IMR-90 (cell line): ENCODE results near the gene NOL4L. TPM values are rescaled to one million over a fixed set of nuclear protein-coding genes. Genes with fewer than 3 reads are reported as not detected.

Source experiments
- ATAC-seq: fragments of 200-7000 bp; cut with Tn5 transposase; 2 replicates; pipeline ENCODE4 v1.9.1; 2020; ENCODE audit warnings: low read depth, mild to moderate bottlenecking, moderate library complexity
- BruUV-seq: library from RNA; stranded (reverse); fragments of 400-500 nt; replicated peaks from 2 replicates; lab custom pipeline; 2021; lab: Mats Ljungman, UMichigan
- CTCF ChIA-PET: fragments of 300-600 bp; formaldehyde crosslinking; extraction: SDS; loops from one replicate; lab custom pipeline; 2021; ENCODE audit warnings: antibody characterized with exemption; lab: Yijun Ruan, JAX
- POLR2A ChIA-PET: fragments of 300-600 bp; sonication (Branson Sonifier 250); formaldehyde crosslinking; loops from one replicate; lab custom pipeline; 2022; ENCODE audit warnings: antibody characterized with exemption; ENCODE audit not compliant: unreplicated experiment; lab: Charles Lee
- DNase-seq: peaks from one replicate; pipeline ENCODE4 v3.0.0; 2013
- H2AFZ ChIP-seq: replicated peaks from 2 replicates; pipeline ENCODE3; 2013; ENCODE audit warnings: low read length, mild to moderate bottlenecking; ENCODE audit not compliant: poor library complexity
- H2AK5ac ChIP-seq: 2 replicates; pipeline ENCODE4 v1.6.1; 2013; ENCODE audit warnings: low read depth, low read length, inconsistent platforms
- H2AK9ac ChIP-seq: replicated peaks from 2 replicates; pipeline ENCODE3; 2013; ENCODE audit warnings: mild to moderate bottlenecking, low read depth, low read length, moderate library complexity; ENCODE audit not compliant: poor library complexity
- H2BK120ac ChIP-seq: 2 replicates; pipeline ENCODE4 v1.6.1; 2013; ENCODE audit warnings: low read depth, low read length, inconsistent platforms
- H2BK15ac ChIP-seq: 3 replicates; pipeline ENCODE4 v1.6.1; 2013; ENCODE audit warnings: low read depth, low read length, inconsistent platforms
- H2BK20ac ChIP-seq: 2 replicates; pipeline ENCODE4 v1.6.1; 2013; ENCODE audit warnings: low read depth, mild to moderate bottlenecking, inconsistent platforms, low read length, moderate library complexity
- H2BK5ac ChIP-seq: 2 replicates; pipeline ENCODE4 v1.6.1; 2013; ENCODE audit warnings: mild to moderate bottlenecking, low read depth, low read length, inconsistent platforms; ENCODE audit not compliant: poor library complexity, severe bottlenecking
- H3K14ac ChIP-seq: replicated peaks from 2 replicates; pipeline ENCODE4 v1.6.1; 2013; ENCODE audit warnings: low read depth, low read length, inconsistent platforms
- H3K18ac ChIP-seq: 2 replicates; pipeline ENCODE4 v1.6.1; 2013; ENCODE audit warnings: low read depth, low read length, control low read depth
- H3K23ac ChIP-seq: 2 replicates; pipeline ENCODE4 v1.6.1; 2013; ENCODE audit warnings: low read depth, low read length, inconsistent platforms
- H3K27ac ChIP-seq: 2 replicates; pipeline ENCODE4 v1.5.1; 2013; ENCODE audit warnings: mild to moderate bottlenecking, control low read depth, low read length; ENCODE audit not compliant: insufficient read depth
- H3K27me3 ChIP-seq: 2 replicates; pipeline ENCODE4 v1.6.1; 2013; ENCODE audit warnings: low read length; ENCODE audit not compliant: control insufficient read depth, insufficient read depth
- H3K36me3 ChIP-seq: 2 replicates; pipeline ENCODE4 v1.6.1; 2013; ENCODE audit warnings: low read length, mixed read lengths; ENCODE audit not compliant: control insufficient read depth, insufficient read depth
- H3K4ac ChIP-seq: 2 replicates; pipeline ENCODE4 v1.6.1; 2013; ENCODE audit warnings: low read depth, low read length, inconsistent platforms
- H3K4me1 ChIP-seq: 2 replicates; pipeline ENCODE4 v1.6.1; 2013; ENCODE audit warnings: low read length, mixed read lengths; ENCODE audit not compliant: control insufficient read depth, insufficient read depth
- H3K4me2 ChIP-seq: 2 replicates; pipeline ENCODE4 v1.6.1; 2013; ENCODE audit warnings: low read depth, mild to moderate bottlenecking, control low read depth, low read length, moderate library complexity
- H3K4me3 ChIP-seq: 2 replicates; pipeline ENCODE4 v1.5.1; 2013; ENCODE audit warnings: low read depth, mild to moderate bottlenecking, control low read depth, low read length, moderate library complexity; ENCODE audit not compliant: insufficient read depth
- H3K56ac ChIP-seq: 2 replicates; pipeline ENCODE4 v1.6.1; 2013; ENCODE audit warnings: low read length, inconsistent platforms; ENCODE audit not compliant: insufficient read depth; ENCODE audit errors: extremely low read depth
- H3K79me1 ChIP-seq, 2 experiments: 2 replicates each; pipeline ENCODE4 v1.6.1; 2013; ENCODE audit warnings: low read length in 2 of 2, inconsistent platforms in 1 of 2, low read depth in 1 of 2
- H3K9ac ChIP-seq: 2 replicates; pipeline ENCODE4 v1.6.1; 2013; ENCODE audit warnings: low read depth, low read length, control low read depth
- H3K9me1 ChIP-seq: 2 replicates; pipeline ENCODE4 v1.6.1; 2013; ENCODE audit warnings: low read length, inconsistent platforms; ENCODE audit not compliant: insufficient read depth
- H3K9me3 ChIP-seq: 2 replicates; pipeline ENCODE4 v1.6.1; 2013; ENCODE audit warnings: low read length; ENCODE audit not compliant: control insufficient read depth, insufficient read depth
- H4K20me1 ChIP-seq: 2 replicates; pipeline ENCODE4 v1.6.1; 2013; ENCODE audit warnings: low read length, inconsistent platforms; ENCODE audit not compliant: insufficient read depth
- H4K5ac ChIP-seq: 2 replicates; pipeline ENCODE4 v1.6.1; 2013; ENCODE audit warnings: mild to moderate bottlenecking, low read depth, low read length, control low read depth
- H4K8ac ChIP-seq, 2 experiments: 2 replicates each; pipeline ENCODE4 v1.6.1; 2013; ENCODE audit warnings: low read depth in 2 of 2, low read length in 2 of 2, control low read depth in 1 of 2, inconsistent platforms in 1 of 2
- H4K91ac ChIP-seq: 2 replicates; pipeline ENCODE4 v1.6.1; 2013; ENCODE audit warnings: low read depth, low read length, inconsistent platforms; ENCODE audit not compliant: insufficient read depth
- BHLHE40 ChIP-seq: fragments of 150-350 bp; IDR thresholded peaks from 2 replicates; pipeline ENCODE4 v1.6.1; 2016; ENCODE audit warnings: mild to moderate bottlenecking, low read depth, low read length
- CEBPB ChIP-seq: IDR thresholded peaks from 2 replicates; pipeline ENCODE4 v1.6.1; 2012; ENCODE audit warnings: low read depth, low read length, improper control_type of control experiment
- CHD1 ChIP-seq: IDR thresholded peaks from 2 replicates; pipeline ENCODE4 v1.6.1; 2012; ENCODE audit warnings: low read depth, low read length, improper control_type of control experiment
- CTCF ChIP-seq: conservative IDR thresholded peaks from 2 replicates; pipeline ENCODE4 v1.5.1; 2012; ENCODE audit warnings: mild to moderate bottlenecking, low read depth, low read length, improper control_type of control experiment
- FOS ChIP-seq: fragments of 150-350 bp; IDR thresholded peaks from 2 replicates; pipeline ENCODE4 v1.6.1; 2016; ENCODE audit warnings: low read depth, low read length
- MAFK ChIP-seq: IDR thresholded peaks from 2 replicates; pipeline ENCODE4 v1.6.1; 2012; ENCODE audit warnings: low read depth, low read length, improper control_type of control experiment
- MAZ ChIP-seq: IDR thresholded peaks from 2 replicates; pipeline ENCODE4 v1.6.1; 2012; ENCODE audit warnings: low read depth, mild to moderate bottlenecking, low read length, improper control_type of control experiment, moderate library complexity, borderline replicate concordance
- MXI1 ChIP-seq: IDR thresholded peaks from 2 replicates; pipeline ENCODE4 v1.6.1; 2012; ENCODE audit warnings: low read depth, mild to moderate bottlenecking, low read length, moderate library complexity, borderline replicate concordance
- NFE2L2 ChIP-seq: fragments of 150-350 bp; IDR thresholded peaks from 2 replicates; pipeline ENCODE4 v1.6.1; 2016; ENCODE audit warnings: low read depth, mild to moderate bottlenecking, low read length
- POLR2A ChIP-seq: IDR thresholded peaks from 2 replicates; pipeline ENCODE4 v1.6.1; 2012; ENCODE audit warnings: mild to moderate bottlenecking, low read depth, low read length
- RAD21 ChIP-seq: IDR thresholded peaks from 2 replicates; pipeline ENCODE4 v1.6.1; 2012; ENCODE audit warnings: low read length, improper control_type of control experiment
- RFX5 ChIP-seq: IDR thresholded peaks from 2 replicates; pipeline ENCODE4 v1.8.0; 2012; ENCODE audit warnings: low read depth, mild to moderate bottlenecking, low read length, moderate library complexity
- SMC3 ChIP-seq: fragments of 150-350 bp; IDR thresholded peaks from 2 replicates; pipeline ENCODE4 v1.6.1; 2016; ENCODE audit warnings: low read depth, mild to moderate bottlenecking, antibody characterized with exemption, low read length, moderate library complexity
- USF2 ChIP-seq: fragments of 150-350 bp; IDR thresholded peaks from 2 replicates; pipeline ENCODE4 v1.6.1; 2017; ENCODE audit warnings: mild to moderate bottlenecking, antibody characterized with exemption, low read length, low read depth
- WGBS, 2 experiments: methylation state at CpG; one replicate each; pipeline versions ENCODE4 v1.1.5 to v1.1.7; 2013; ENCODE audit warnings: missing lambda C conversion rate in 2 of 2; ENCODE audit not compliant: insufficient read length in 1 of 2; ENCODE audit errors: extremely low coverage in 2 of 2; 5-methylcytosine and 5-hydroxymethylcytosine counted together
- dilution Hi-C: fragments of 300-500 bp; cut with HindIII; formaldehyde crosslinking; loops from one replicate; pipeline ENCODE4 v1.14.3; 2018; ENCODE audit warnings: low sequenced_read_pairs; ENCODE audit not compliant: unreplicated experiment
- in situ Hi-C: fragments of 300-500 bp; cut with MboI; formaldehyde crosslinking; loops from 3 replicates; pipeline ENCODE4 v1.14.3; 2019; ENCODE audit warnings: low sequenced_read_pairs, inconsistent platforms, mixed read lengths
- intact Hi-C: fragments of 100-400 bp; cut with micrococcal nuclease; formaldehyde crosslinking; loops from 2 replicates; pipeline ENCODE4 v1.10.0; 2022
- polyA plus RNA-seq, 3 experiments: library from polyadenylated mRNA; depleted of rRNA; stranded (reverse); fragments of >200 nt; gene quantifications; 2 replicates each; pipeline ENCODE4 v1.2.3, GENCODE V29; 2012; ENCODE audit warnings: low replicate concordance in 1 of 3
- total RNA-seq: library from RNA; depleted of rRNA; stranded (reverse); fragments of >200 nt; gene quantifications from 2 replicates; pipeline ENCODE4 v1.2.3, GENCODE V29; 2012

The NOL4L gene
- total and polyA plus RNA-seq, 2 of the 4 experiments (the other 2 are of a cell fraction), result 4.7 to 13.3 TPM

- no peak overlapping the region for H2BK120ac ChIP-seq
- no peaks in the 10 kb centered on the region for H3K9me3 ChIP-seq
- DNase-seq (no peak), ATAC-seq (no peak)
- no peak overlapping the region for H4K91ac ChIP-seq
- no peak overlapping the region for H3K4ac ChIP-seq
- no peaks in the 10 kb centered on the region for H3K9me1 ChIP-seq
- H3K4me3 ChIP-seq, result no peak overlapping the region
- no peak overlapping the region for H3K23ac ChIP-seq
- no TSS peak for BruUV-seq
- H4K8ac ChIP-seq, result no peak overlapping the region
- TF ChIP-seq RAD21 (no peak), CTCF (no peak), NFE2L2 (no peak), POLR2A (no peak), MAFK (no peak), MXI1 (no peak), SMC3 (no peak), CEBPB (no peak), MAZ (no peak), USF2 (no peak), BHLHE40 (no peak), CHD1 (no peak), RFX5 (no peak), FOS (no peak)
- no peak overlapping the region for H2AFZ ChIP-seq
- no peak overlapping the region for H2BK15ac ChIP-seq
- H3K9ac ChIP-seq, result no peak overlapping the region
- no peaks in the 10 kb centered on the region for H3K36me3 ChIP-seq
- no peak overlapping the region for H3K18ac ChIP-seq
- dilution Hi-C loops (no loop called here), in situ Hi-C loops (no loop called here), intact Hi-C loops (no loop called here)
- ChIA-PET POLR2A (no interaction called here), CTCF (no interaction called here)
- H2AK9ac ChIP-seq, result no peak overlapping the region
- H2BK5ac ChIP-seq, result no peak overlapping the region
- H4K5ac ChIP-seq, result no peak overlapping the region
- peaks cover 12% of the 10 kb centered on the region; the same call in 1 of the 2 replicates for H3K27me3 ChIP-seq
- 79% methylated on average over 2 of the region's 4 CpGs; no CpG with 5 or more reads in 1 of the 2 experiments for WGBS, 2 experiments
- no peak overlapping the region for H3K14ac ChIP-seq
- H3K4me1 ChIP-seq, result no peaks in the 10 kb centered on the region
- H3K79me1 ChIP-seq, result no peaks in the 10 kb centered on the region
- no peak overlapping the region for H3K56ac ChIP-seq
- no peak overlapping the region for H3K4me2 ChIP-seq
- H4K20me1 ChIP-seq, result no peaks in the 10 kb centered on the region
- H2AK5ac ChIP-seq, result no peak overlapping the region
- H3K27ac ChIP-seq, result no peak overlapping the region
- no peak overlapping the region for H2BK20ac ChIP-seq
These were observed 10.0 kb upstream of the NOL4L start for GRCh38 chr20:32595143-32595542.
